Lower lobe of right lung (tissue), 2 donors: ENCODE measurements around the gene RAB31. TPM values are rescaled to one million over a fixed set of nuclear protein-coding genes. Genes with fewer than 3 reads are reported as not detected.

Experiments
- ATAC-seq, 2 donors: fragments of 200-7000 bp; cut with Tn5 transposase; one replicate each; pipeline ENCODE4 v1.9.1; 2020 to 2022; ENCODE audit warnings: mild to moderate bottlenecking in 2 of 2, moderate library complexity in 2 of 2
- DNase-seq: peaks from one replicate; pipeline ENCODE4 v3.0.0-alpha.2; 2020
- H3K27ac ChIP-seq: fragments of 200-600 bp; one replicate; pipeline ENCODE4 v1.8.0; 2022
- H3K27me3 ChIP-seq: fragments of 200-600 bp; one replicate; pipeline ENCODE4 v1.8.0; 2022; ENCODE audit warnings: low read depth
- H3K36me3 ChIP-seq: fragments of 200-600 bp; one replicate; pipeline ENCODE4 v1.8.0; 2022; ENCODE audit warnings: mild to moderate bottlenecking
- H3K4me1 ChIP-seq: fragments of 200-600 bp; one replicate; pipeline ENCODE4 v1.8.0; 2022
- H3K4me3 ChIP-seq: fragments of 200-600 bp; one replicate; pipeline ENCODE4 v1.8.0; 2022; ENCODE audit warnings: mild to moderate bottlenecking
- H3K9me3 ChIP-seq: fragments of 200-600 bp; one replicate; pipeline ENCODE4 v1.8.0; 2022
- CTCF ChIP-seq: fragments of 200-600 bp; IDR thresholded peaks from one replicate; pipeline ENCODE4 v1.8.0; 2022; ENCODE audit warnings: antibody characterized with exemption, mild to moderate bottlenecking
- intact Hi-C: fragments of 100-400 bp; cut with DNase I; formaldehyde crosslinking; loops from one replicate; pipeline ENCODE4 v1.11.0; 2022
- total RNA-seq: library from RNA; stranded (reverse); fragmentation: NEBNext Ultra II Directional; extraction: Animal tissue kit (Norgen Biotek cat#: 25700); gene quantifications from one replicate; pipeline ENCODE4 v1.2.1, GENCODE V29; 2021
- donor health status: DM: no; HTN: yes; CAD: no; lungs with severe emphysema.

The RAB31 gene
- total RNA-seq, 1 donor from 2014 or later = 110 TPM

GRCh38 chr18:9818423-9818734 lies 110.3 kb downstream of the RAB31 start:
- DNase-seq (no peak), ATAC-seq (no peak)
- H3K27ac ChIP-seq = no peak overlapping the region
- intact Hi-C loops = no loop called here
- no peaks in the 10 kb centered on the region for H3K9me3 ChIP-seq
- no peak overlapping the region for H3K4me3 ChIP-seq
- H3K36me3 ChIP-seq = peaks cover 8% of the 10 kb centered on the region
- no peaks in the 10 kb centered on the region for H3K4me1 ChIP-seq
- no peaks in the 10 kb centered on the region for H3K27me3 ChIP-seq
- TF ChIP-seq CTCF = no peak

GRCh38 chr18:9820127-9820526 lies 112.0 kb downstream of the RAB31 start:
- Histone ChIP-seq H3K27me3 (no peaks in the 10 kb centered on the region), H3K4me3 (no peak overlapping the region), H3K36me3 (peaks cover 8% of the 10 kb centered on the region), H3K9me3 (no peaks in the 10 kb centered on the region), H3K27ac (no peak overlapping the region), H3K4me1 (peaks cover 8% of the 10 kb centered on the region)
- intact Hi-C loops = no loop called here
- no peak for ATAC-seq
- no peak for DNase-seq
- TF ChIP-seq CTCF = no peak

GRCh38 chr18:9820719-9821118 lies 112.6 kb downstream of the RAB31 start:
- TF ChIP-seq CTCF = no peak
- ATAC-seq (no peak), DNase-seq (no peak)
- intact Hi-C loops = no loop called here
- Histone ChIP-seq H3K27ac (no peak overlapping the region), H3K4me1 (peaks cover 14% of the 10 kb centered on the region), H3K4me3 (no peak overlapping the region), H3K36me3 (peaks cover 8% of the 10 kb centered on the region), H3K9me3 (no peaks in the 10 kb centered on the region), H3K27me3 (no peaks in the 10 kb centered on the region)

- peaks cover 31% of the 10 kb centered on the region for H3K4me1 ChIP-seq
- DNase-seq (no peak), ATAC-seq (no peak)
- intact Hi-C loops = no loop called here
- no peaks in the 10 kb centered on the region for H3K9me3 ChIP-seq
- no peaks in the 10 kb centered on the region for H3K27me3 ChIP-seq
- H3K4me3 ChIP-seq = no peak overlapping the region
- H3K36me3 ChIP-seq = no peaks in the 10 kb centered on the region
- H3K27ac ChIP-seq = no peak overlapping the region
- TF ChIP-seq CTCF = no peak
Observed at GRCh38 chr18:9822587-9823185, 114.6 kb downstream of the RAB31 start.

GRCh38 chr18:9823805-9824473 lies 115.8 kb downstream of the RAB31 start:
- Histone ChIP-seq H3K9me3 (no peaks in the 10 kb centered on the region), H3K27me3 (no peaks in the 10 kb centered on the region), H3K27ac (peak overlapping the region; percentile 84), H3K36me3 (no peaks in the 10 kb centered on the region), H3K4me3 (no peak overlapping the region), H3K4me1 (peaks cover 43% of the 10 kb centered on the region)
- no peak for TF ChIP-seq CTCF
- DNase-seq (no peak), ATAC-seq (no peak)
- intact Hi-C loops = no loop called here
